Renal cortical epithelial cell (primary cell): ENCODE data around the gene PHF19. TPM values are rescaled to one million over a fixed set of nuclear protein-coding genes. Genes with fewer than 3 reads are reported as not detected.

Source experiments
- DNase-seq: peaks from one replicate; pipeline ENCODE4 v3.0.0-alpha.2; 2011; ENCODE audit warnings: low read depth
- total RNA-seq: library from RNA; depleted of rRNA; stranded (reverse); fragments of >200 nt; gene quantifications from 2 replicates; pipeline ENCODE4 v1.2.3, GENCODE V29; 2014

Gene PHF19
- total RNA-seq, 1 donor from 2014 or later, result 8.0 TPM

DNA sequence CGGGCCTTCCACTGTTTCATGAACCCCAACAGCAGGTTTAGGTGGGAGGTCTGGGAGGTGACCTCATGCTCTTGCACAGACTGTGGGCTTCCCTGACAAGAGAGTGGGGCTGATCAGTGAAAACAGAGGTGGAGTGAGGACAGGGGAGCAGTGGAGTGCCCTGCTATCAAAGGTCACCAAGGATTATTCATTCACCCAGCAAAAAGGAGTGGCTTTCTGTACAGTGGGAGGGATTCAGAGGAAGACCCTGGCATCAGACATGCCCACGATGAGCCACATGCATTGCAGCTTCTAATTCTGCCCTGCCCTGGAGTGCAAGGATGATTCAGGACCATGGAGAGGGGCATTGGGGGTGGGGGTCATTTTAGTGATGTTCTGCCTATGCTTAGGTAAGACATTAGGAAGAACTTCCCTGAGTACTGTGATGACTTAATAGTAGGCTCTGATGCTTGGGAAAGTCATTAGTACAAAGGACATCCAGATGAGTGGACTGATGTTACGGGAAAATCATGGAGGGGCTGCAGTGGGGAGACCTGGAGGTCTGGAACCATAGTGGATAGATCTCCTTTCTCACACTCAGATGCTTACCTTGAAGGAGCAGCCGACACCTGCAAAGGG lies 36.8 kb upstream of the PHF19 start:
- no peak for DNase-seq

DNA sequence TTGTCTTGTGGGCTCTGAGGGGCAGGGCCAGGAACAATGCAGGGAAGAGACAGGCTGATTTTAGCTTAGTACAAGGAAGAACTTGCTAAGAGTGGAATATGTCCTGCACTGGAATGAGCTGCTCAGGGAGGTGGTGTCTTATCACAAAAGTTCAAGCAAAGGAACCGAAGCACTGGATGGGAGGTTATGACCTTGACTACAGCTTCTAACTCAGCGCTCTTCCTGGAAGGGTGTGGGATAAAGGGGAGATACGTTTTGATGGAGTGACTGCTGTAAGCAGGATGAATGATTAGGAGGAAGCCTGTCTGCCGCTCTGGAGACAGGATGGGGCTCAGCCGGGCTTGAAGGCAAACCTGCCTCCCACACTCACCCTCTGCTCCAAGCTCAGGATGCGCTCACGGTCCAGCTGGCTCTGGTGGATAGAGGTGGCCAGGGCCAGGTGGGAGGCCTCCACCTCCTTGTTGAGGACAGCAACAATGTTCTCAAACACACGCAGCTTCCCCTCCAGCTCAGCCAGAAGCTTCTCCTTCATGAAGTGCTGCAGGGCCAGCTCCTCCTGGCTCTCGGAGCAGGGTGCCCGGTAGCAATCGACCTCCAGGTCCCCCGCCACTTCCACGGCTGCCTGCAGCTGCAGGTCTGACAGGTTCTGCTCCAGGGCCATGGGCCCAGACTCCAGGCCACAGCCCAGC lies 36.1 kb upstream of the PHF19 start:
- no peak for DNase-seq

DNA sequence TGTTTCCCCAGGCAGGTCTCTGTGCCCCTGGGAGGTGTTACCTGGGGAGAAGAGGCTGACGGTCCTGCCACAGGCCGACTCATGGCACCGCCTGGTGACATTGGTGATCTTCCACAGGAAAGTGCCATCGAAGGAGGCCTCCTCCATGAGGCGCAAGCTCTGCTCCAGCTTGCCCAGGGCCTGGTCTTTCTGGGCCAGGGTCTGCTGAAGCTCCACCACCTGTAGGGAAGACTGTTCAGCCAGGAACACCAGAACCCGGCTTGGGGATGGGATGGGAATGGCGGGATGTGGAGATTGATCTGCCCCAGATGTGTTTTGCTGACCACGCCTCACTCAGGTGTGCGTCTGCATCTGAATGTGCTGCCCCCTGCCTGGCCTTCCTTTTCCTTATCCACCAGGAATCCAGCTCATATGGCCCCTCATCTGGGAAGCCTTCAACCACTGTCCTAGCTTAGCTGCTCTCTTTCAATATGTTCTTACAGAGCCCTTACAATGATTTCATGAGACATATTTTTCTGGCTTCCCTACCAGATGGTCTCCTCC lies 34.4 kb upstream of the PHF19 start:
- DNase-seq, result no peak

DNA sequence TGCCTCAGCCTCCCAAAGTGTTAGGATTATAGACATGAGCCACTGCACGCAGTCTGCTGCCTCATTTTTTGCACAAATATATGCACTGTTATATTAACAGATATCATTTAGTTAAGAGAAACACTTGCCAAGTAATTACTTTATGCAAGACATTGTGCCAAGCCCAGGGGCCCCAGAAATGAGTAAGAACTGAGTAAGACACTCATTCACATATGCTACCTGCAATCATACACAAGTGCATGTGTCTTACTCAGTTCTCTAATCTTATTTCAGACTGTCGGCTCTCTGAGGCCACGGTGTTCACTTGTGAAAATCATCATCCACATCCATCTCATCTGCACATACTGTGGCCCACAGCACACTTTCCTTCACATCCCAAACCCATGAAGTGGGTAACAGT lies 33.7 kb upstream of the PHF19 start:
- no peak for DNase-seq

DNA sequence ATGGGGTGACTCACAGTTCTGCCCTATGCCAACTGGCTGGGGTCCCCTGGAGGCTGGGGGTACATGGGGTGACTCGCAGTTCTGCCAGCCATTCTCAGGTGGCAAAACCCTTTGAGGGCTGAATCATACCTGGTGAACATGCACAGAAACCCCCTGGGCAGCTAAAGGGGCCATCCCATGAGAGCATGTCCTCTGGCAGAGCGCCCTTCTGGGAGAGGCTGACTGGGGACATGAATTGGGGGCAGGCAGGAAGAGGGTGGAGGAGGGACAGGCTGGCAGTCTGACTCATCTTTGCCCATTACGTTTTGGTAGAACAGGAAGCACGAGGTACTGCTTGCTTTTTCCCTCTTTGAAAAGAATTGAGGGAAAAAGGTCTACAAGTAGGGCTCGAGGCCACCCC lies 32.9 kb upstream of the PHF19 start:
- DNase-seq, result peak; percentile 64

DNA sequence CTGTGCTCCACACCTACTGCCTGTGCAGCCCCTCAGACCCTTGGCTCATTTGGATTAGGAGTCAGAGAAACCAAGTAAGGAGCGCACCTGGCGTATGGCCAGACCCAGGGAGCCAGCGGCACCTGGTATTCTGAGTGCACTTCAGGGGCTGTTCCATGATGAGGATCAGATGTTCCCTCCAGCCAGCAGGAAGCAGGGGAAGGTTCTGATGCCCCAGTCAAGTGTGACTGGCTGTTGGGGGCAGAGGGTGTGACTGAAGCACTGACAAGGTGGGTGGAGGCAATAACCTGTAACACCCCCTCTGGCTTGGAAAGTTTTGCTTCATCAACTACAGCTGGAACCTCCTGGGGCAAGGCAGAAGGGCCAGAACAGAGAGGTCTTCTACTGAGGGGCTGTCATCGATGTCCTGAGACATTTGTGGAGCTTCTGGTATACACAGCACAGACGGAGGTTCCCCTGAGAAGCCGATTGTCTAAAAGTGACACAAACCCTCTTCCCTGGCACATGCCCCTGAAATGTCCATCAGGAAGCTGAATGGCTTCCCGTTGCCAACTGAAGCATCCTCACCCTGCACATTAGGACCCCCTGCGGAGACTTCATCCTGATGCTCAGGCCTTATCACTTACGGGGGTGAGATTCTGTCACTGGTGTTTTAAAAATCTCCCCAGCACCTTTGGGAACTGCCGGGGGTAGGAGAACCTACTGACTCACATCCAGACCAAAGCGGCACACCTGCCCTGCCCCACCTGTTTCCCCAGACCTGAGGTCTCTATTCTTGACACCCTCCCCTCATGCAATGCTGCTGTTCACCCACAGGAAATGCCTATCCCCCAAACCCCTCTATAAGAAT lies 28.6 kb upstream of the PHF19 start:
- DNase-seq, result no peak

DNA sequence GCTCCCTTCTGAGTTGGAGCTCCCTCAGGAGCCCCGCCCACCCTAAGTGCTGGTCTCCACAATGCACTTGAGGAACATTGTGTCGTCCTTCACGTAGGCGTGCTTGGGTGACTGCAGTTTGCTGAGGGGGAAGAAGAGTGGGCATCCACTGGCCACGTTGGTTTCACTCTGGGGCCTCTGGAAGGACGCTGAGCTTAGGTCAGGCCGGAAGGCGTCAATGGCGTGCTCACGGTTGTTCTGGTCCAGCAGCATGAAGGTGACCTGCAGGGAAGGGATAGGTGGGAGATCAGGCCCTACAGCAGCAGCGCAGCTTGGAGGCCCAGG lies 28.0 kb upstream of the PHF19 start:
- DNase-seq, result no peak

DNA sequence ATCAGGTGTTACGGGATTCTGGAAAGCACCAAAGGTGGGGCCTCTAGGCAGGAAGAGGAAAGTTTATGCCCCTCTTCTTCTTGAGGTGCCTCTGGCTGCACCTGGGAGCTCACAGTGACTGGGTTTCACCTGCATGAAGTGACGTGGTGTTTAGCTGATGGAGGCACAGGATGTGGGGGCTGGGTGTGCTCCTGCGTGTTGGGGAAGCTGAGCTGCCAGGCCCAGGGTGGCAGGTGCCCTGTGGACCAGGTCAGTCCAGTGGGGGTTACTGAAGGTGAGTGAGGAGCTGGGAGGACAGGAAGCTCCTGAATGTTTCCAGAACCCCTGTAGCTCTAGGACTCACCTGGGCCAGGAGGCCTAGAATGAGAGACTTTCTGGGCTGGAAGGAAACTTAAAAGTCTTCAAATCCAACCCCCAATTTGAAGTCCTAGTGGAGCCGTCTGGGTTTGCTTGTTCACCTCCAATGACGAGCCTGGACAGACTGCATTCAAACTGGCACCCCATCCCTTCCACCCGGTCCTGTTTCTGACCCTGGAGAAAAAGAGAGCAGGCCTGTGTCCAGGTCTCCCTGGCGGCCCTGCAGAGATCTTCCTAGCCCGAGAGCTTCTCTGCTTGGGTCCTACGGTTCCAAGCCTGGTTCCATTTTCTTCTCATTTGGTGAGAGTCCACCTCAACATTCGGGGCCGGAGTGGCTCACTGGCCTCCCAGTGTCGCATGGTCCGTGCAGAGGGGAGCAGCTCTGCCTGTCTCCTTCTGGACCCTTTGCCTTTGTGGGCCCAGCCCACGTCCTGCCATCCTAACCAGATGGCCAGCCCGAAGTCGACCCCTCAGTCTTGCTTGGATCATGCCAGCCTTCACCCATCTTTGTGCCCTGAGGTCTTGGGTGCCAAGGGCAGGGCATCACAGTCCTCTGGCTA lies 27.3 kb upstream of the PHF19 start:
- no peak for DNase-seq

DNA sequence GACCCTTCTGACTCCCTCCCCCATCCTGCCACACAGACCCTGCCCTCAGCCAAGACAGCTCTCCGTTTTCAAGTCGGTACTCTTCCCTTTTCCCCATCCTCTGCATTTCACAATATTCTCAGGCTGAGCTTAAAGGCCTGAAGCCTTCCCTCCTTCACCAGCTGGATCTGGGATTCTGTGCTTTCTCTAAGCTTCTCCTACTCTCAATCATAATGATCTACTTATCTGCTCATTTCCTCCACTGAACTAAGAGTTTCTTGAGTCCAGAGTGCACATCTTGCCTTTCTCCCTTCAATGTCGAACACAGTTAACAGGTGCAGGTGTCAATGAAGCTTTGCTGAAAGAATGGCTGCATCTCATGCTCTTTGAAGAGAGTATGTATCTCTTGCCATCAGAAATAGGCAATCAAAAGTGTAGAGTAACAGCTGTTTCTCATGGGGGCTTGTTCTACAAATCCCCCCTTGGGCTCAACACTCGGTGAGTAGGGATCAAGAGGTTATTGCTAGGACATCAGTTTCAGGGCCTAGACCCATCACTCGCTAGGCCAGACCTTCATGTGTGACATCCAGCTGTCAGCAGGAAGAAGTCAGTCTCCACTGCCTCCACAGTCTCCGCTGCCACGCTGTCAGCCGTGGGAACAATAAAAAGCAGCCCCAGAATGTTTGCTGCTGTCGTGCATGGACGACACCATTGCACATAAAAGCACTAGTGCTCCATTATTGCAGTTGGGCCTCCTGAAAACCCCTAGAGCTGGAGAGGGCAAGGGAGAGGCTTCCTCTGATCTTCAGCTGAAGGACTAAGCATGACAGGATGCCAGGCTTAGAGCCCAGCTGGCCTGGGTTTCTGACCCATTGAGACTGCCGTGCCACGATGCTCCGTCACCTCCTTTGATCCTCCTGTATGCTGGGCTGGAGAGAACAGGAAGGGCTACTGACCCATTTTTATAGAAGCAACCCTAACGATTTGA lies 25.9 kb upstream of the PHF19 start:
- no peak for DNase-seq

DNA sequence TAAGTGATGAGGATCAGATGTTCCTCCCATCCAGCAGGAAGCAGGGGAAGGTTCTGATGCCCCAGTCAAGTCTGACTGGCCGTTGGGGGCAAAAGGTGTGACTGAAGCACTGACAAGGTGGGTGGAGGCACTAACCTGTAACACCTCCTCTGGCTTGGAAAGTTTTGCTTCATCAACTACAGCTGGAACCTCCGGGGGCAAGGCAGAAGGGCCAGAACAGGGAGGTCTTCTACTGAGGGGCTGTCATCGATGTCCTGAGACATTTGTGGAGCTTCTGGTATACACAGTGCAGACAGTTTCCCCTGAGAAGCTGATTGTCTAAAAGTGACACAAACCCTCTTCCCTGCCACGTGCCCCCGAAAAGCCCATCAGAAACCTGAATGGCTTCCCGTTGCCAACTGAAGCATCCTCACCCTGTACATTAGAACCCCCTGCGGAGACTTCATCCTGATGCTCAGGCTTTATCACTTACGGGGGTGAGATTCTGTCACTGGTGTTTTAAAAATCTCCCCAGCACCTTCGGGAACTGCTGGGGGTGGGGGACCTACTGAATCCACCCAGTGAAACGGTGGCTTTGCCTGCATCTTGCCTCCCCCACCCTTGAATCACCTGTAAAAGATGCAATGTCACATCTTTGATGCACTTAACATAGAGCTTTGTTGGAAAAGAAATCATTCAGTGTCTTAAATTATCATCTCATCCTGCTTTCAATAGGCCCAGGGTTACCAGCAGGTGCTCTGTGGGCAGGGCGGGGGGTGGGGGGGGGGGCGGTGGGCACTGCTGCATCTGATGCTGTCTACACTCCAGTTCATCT lies 25.0 kb upstream of the PHF19 start:
- no peak for DNase-seq

DNA sequence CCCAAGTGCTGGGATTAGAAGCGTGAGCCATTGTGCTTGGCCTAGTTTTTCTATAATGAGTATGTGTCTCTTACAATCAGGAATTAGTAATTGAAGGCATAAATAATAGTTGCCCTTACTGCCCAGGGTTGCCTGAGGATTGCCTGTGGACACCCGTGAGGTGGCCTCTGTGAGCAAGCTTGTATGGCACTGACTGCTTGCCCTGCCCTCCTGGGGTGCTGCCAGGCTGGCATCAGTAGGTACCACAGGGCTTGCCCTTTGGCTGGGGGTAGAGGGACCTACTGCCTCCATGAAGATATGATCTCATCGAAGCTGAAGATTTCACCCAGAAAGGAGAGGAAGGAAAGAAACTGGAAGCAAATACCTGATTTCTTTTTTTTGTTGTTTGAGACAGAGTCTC lies 23.8 kb upstream of the PHF19 start:
- no peak for DNase-seq

DNA sequence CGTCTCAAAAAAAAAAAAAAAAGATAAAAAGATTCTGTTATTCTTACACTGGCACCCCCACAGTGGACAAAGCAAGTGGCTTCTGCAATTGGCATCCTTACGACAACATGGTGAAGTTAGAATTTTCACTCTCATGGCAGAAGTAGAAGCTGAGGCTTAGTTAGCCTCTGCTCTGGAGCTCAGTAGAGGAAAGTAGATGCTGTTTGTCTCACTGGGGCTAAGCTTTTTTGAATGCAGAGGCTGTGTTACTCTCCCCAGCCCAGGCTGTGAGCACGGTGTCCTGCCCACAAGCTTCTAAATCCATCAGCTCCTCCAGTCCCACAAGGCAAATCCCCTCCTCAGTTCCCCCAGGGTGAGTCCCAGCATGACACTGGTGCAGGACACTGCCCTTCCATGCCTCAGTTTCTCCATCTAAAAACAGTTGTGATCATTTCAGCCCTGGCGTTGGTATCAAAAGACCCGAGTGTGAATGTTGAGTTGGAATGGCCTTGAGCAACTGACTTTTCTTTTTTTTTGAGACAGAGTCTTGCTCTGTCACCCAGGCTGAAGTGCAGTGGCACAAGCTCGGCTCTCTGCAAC lies 22.6 kb upstream of the PHF19 start:
- DNase-seq, result no peak

DNA sequence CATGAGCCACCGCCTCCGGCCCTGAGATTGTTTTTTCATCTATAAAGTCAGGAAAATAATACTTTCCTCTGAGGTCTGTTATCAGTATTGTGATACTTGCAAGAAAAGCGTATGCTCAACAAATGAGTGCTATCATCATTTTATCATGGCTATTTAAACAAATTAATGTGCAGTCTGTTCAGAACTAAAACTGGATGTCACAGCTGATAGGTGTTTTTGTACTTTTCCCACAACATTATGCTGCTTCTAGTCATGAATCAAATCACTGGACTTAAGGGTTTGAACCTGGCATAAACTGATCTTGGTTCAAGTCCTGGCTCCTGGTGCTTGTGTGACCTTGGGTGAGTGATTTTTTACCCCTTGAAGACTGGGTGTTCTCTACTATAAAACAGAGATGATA lies 21.4 kb upstream of the PHF19 start:
- no peak for DNase-seq

DNA sequence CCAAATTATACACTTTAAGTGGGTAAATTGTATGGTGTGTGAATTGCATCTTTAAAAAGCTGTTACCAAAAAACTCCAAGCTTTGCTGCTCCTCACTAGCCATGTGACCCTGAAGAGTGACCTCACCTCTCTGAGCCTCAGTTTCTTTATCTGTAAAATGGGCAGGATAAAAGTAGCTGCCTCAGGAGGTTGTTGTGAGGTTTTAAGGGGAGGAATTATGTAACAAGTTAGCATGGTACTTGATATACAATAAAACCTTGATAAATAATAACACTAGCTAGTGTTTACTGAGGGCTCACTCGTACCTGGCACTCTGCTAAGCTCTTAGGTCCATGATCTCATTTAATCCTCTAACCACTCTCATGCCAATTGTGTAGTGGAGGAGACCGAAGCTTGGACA lies 19.0 kb upstream of the PHF19 start:
- no peak for DNase-seq

DNA sequence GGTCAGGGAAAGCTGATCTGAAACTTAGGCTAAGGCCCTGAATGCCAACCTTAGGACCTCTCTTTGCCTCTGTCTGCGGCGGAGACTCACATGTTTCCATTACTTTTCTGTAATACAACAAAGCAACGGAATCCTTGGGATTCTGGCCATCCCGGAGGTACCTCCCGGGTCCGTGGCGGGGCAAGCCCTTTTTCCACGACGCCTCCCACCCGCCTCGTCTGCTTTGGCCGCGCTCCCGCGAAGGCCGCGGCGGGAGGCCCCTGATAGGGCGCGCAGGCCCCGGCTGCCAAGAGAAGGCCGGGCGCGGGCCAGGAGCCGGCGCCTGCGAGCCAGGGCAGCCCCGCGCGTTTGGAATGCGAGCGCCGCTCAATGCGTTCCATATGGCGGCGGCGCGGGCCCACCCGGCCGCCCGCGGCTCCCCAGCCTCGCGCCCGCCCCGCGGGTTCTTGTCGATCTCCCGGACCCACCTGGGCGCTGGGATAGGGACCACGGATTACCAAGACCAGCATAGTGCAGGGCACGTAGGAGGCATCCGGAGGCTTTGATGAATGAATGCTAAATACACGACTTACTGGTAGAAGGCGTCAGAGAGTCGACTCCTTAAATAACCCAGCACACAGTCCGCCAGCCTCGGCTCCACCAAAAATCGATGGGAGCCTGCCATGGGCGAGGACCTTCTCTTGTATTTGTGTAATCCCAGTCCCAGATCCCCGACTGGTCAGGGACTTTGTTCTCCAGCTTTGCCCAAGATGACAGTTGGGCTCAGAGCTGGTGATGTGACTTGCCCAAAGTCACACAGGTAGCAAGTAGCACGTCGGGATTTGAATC lies 17.5 kb upstream of the PHF19 start:
- no peak for DNase-seq

DNA sequence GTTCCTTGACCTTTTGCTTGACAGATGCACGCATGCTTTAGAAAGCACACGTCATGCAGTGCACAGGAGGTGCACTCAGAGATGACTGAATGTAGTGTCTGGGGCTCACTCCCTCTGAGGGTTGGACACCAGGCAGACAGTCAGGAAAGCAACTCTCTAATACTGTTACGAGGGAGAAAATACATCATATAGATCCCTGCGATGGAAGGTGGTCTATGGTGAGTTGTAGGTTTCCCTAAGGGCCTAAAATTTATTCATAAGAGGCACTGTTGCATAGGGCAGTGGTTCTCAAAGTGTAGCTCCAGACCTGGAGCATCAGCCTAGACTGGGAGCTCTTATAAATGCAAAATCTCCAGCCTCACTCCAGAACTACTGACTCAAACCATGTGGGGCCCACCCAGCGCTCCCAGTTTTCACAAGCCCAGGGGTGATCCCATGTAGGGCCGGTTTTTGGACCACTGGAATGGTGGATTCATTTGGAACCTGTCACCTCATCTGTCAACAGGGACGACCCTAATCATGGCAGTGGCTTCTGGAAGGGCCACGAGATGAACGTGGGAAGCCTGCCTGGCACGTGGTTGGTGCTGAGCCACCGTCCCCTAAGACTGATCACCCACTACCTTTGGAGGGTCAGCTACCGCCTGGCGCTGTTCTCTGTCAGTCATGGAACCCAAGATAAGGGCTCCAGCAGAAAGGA lies 16.8 kb upstream of the PHF19 start:
- DNase-seq, result no peak

DNA sequence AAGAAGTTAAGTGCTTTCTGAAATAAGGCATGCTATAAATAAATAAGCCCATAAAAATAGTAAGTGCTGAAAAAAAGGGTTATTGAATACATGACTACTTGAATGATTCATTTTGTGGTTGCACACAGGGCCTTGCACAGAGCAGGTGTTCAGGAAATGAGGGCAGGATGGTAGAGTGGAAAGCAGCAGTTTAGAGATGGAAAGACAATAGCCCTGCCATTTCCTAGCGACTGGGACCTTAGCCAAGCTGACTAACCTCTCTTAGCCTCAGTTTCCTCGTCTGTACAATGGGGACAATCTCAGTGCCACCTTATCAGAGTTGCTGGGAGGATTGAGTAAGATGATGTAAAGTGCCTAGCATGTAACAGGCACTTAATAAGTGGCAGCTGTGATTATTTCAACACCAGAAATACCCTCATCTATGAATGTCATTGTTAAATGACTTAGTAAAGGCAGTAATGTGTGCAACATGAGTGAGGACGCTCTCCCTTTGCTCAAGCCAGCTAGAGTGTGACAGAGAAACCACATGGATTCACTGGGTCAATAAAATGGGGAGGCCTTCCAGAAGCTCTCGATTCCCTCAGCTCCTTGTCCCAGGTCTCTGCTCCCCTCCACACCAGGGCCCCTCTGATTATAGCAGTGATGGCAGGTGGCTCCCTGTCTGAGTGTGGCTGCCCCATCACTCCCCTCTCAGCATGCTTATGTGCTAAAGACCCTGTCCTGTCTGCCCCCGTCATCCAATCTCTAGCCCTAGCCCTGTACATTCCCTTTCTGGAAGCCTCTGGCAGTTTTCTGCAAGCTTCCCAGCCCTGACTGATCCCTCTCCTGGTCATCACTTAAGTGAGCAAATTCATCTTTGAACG lies 16.0 kb upstream of the PHF19 start:
- peak; percentile 82 for DNase-seq
